Measurements from ENCODE around the gene LY86.

The LY86 gene

DNA sequence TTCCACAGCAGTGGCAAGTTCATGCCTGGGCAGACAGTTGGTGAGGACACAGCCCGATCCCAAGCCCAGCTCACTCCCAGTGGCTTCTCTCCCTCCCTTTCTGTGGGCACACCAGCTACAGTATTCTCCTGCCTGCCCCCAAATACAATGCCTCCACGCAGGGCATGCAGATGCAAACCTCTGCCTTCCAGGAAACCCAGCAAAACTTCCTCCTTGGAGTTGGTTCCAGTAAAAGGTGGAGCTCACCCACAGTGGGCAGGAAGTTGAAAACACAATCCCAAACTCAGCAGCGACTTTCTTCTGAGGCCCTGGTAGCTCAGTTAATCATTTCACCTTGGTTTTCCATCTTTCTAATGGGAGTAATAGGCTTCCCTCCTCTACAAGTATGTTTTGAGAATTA, 93.7 kb downstream of the LY86 start:
- DNase-seq (ENCODE audit: low read depth): no peak

DNA sequence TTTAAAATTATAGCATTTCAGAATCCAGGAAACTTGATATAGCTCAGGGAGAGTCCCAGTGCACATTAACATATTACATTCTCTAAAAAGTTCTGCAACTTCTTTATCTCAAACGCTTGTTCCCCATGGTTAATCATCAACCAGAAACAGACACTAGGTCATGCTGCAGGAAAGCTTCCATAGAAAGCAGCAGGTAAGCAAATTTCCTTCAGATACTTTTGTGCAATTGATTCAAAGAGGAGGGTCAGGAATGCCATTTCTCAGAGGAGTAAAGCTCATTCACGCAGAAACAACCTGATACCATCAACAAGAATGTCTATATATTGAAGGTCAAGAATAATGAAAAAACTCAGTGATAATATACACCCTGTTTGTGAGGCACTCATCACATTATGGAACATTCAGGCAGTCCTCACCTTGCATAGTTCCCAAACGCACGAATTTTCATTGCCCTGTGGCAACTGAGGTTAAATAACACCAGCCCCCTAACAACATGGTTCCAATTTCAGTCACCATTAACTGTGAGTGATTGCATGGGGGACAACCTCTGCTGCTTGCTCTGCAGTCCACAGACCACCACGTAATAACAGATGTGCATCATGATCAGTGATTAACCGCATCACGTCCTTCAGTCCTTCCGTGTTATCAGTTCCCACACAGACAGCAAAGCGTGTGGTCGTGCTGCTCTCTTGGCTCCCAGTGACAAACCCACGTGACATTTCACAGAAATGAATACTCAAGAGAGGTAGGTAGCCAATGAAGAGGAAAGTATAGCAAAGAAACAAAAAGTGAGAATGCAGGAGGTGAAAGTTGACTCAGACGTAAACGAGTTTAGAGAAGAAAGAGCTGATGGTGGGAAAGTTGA, 95.7 kb downstream of the LY86 start:
- DNase-seq (ENCODE audit: low read depth): no peak

DNA sequence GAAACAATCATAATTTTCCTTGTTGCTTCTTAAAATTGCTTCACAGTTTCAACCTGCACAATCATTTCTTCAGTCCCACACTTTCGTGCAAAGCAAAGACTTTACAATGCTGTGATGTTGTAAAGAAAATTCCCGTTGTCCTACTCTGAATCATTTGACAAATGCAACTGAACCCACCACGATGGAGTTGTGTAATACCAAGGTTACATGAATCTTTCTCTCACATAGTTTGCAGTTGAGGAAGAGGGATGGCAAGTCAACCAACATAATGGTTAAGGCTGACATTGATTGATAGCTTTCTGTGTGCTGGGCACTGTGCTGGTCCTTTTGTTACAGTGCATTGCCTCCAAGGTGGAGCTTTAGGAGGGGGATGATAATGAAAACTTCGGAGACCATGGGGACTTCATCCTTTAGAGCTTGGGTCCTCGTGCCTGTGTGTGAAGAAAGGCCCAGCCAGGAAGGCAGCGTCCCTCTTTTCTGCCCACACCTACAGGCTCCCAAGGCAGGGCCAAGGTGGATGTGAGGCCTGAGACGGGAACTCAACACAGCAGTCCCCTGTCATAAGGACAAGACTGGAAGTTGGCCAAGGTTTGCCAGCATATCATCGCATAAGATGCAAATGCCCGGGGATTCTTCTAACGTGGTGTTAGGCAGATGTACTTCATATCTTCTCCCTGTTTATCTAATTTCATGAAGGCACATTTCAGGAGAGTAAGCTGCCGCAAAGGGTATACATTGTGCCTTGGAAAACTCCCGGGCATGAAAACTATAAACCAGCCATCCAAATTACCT, 96.9 kb downstream of the LY86 start:
- DNase-seq (ENCODE audit: low read depth): no peak

DNA sequence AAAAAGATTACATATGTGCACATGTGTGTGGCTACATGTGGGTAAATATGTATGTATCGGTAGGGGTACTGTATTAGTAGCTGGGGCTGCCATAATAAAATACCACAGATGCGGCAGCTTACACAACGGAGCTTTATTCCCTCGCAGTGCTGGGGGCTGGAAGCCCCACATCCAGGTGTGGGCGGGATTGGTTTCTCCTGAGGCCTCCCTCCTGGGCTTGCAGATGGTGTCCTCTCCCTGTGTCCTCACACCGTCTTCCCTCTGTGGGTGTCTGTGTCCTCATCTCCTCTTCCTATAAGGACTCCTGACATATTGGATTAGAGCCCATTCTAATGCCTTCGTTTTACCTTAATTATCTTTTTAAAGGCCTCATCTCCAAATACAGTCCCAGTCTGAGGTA, 97.7 kb downstream of the LY86 start:
- no peak for DNase-seq (ENCODE audit: low read depth)

DNA sequence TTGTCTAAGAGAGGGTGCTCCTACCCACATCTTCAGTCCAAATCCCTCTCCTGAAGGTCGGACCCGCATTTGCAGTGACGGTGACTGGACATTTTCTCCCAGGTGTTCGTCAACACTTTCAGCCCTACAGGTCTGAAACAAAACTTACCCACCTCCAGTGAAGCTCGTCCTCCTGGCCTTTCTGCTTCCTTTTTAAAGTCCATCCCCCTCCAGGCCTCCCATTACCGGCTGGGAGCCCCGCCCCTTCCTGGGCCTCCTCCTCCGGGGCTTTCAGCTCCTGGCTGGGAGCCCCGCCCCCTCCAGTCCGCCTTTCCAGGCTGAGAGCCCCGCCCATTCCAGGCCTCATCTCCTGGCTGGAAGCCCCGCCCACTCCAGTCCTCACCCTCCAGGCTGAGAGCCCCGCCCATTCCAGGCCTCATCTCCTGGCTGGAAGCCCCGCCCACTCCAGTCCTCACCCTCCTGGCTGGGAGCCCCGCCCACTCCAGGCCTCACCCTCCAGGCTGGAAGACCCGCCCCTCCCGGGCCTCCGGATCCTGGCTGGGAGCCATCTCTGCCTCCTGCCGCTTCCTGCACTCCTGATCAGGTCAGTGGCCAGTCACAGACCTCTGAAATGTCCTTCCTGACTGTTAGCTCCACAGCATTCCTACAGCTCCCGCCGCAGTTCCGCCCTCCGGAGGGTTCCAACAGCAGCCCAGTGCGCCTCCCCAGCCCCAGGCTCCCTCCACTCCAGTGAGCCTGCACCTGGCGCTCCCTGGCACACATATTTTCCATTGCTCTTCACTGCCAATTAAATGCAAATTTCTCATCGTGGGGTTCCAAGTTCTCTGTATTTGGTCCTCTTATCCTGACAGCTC, 98.5 kb downstream of the LY86 start:
- no peak for DNase-seq (ENCODE audit: low read depth)

DNA sequence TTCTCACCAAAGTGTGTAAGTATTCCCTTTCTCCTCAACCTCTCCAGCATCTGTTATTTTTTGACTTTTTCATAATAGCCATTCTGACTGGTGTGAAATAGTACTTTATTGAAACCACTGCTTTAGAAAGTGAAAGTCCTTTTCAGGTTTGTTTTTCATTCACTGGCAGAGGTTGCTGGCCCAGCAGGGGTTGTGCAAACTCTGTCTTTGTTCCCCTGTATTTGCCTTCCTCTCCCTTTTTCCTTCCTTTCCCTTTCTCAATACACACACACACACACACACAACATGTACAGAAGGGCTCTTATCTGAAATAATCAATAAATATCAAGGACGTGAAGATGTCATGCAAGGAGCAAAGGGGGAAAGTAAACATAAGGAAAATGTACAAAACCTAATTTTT, 99.8 kb downstream of the LY86 start:
- no peak for DNase-seq (ENCODE audit: low read depth)

DNA sequence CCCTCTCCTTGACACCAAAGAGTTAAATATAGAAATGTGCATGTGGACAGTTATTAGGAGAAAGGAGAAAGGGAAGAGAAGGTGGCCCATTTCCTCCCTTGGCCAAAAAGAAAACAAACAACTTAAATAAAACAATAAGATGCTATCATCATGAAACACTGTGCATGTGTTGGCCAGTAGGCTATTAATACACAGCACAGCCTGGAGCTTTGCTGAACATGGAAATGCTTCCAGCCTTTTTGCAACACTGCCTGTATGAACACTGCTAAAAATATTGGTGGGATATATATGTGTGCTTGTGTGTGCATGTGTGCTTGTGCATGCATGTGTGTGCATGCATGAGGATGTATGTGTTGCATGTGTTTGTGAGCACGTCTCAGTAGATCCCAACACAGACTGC, 100.4 kb downstream of the LY86 start:
- DNase-seq (ENCODE audit: low read depth): no peak

DNA sequence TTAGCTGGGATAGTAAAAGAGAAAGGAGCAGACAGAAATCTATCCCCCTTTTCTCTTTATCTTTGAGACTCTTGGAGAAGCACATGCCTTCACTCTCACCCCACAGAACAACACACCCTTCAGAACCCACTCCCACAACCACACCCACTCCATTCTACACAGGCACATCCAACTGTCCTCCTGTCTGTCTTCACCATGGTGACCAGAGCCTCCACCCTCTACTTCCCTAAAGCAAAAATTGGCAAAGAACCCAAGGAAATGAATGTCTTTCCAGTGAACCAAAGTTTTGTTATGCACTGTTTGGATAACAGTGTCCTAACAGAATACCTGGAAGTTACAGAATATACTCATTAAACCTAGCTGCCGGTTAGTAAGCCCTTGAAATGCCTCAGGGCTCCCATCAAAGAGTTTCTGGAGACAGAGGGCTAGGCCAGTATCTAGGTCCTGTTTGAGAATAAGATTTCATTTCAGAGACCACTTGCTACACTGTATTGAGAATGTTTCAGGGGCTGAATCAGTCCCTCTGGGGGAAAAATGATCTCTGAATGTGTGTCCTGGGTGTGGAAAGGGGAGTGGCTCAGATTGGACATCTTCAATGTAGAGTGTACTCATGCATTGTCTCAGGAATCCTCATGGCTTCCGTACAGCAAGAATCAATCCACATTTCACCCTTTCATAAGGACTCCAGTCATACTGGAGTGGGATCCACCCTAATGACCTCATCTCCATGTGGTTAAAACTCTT, 101.1 kb downstream of the LY86 start:
- DNase-seq (ENCODE audit: low read depth): no peak

DNA sequence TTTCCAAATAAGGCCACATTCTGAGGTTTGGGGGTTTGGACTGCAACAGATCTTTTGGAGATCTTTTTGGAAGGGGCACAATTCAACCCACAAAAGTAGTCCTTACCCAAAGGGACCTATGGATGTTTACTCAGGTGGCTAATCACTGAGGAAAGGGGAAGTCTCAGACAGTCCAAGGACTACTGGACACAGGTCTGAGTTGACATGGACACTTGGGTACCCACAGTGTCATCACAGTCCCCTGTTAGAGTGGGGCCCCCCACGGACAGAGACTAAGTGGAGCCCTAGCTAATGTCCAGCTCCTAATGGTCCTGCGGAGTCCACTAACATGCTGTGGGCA, 101.6 kb downstream of the LY86 start:
- DNase-seq (ENCODE audit: low read depth): no peak

DNA sequence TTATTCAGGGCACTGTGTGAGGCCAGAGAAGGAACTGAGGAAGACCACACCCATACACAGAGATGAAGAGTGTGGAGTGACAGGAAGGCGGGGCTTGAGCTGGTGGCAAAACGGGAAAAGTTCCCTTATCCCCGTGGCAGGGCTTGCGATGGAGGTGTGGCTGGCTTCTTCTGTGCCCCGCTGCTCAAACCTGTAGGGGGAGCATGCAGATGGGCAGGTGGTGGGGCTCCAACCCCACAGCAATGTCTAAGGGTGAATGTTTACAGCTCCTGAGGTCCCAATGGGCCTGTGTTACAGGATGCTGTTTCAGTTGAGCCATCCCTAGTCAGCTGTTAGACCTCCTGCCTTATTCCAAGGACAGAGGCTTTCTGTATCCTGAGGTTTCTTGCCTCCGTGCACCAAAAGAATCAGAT, 105.9 kb downstream of the LY86 start:
- DNase-seq (ENCODE audit: low read depth): no peak

DNA sequence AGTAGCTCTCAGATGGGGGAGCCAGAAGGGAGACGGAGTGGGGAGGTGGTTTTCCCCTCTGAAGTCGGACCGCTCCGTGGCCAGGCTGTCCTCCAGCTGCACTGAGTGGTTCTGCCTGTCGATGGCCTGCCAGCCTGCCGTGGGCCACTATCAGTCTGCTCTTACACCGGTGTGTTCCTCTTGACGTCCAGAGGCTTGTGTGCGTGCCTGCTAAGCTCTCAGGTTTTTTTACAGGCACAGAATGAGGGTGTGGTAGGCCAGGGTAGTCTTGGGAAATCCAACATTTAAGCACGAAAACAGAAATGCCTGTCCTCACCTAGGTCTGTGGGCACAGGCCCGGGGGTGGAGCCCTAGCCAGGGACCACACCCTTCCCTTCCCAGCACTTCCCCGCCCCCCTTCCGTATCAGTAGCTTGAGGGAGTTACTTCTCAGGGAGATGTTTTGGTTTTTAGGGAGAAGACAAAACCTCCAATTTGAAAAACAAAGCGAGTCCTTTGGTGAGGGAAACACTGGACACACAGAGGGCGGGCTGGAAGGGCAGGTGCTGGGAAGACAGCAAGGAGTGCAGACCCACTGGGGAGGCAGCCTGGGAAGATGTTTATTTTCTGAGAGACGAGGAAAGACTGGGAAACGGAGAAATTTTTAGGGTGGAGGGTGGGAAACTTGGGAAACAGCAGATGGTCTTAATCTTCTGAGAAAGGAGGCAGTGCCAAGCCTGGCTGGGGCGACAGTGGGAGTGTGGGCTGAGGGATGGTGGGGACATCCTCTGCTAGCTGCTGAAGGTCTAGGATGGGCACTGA, 106.5 kb downstream of the LY86 start:
- DNase-seq (ENCODE audit: low read depth): no peak

DNA sequence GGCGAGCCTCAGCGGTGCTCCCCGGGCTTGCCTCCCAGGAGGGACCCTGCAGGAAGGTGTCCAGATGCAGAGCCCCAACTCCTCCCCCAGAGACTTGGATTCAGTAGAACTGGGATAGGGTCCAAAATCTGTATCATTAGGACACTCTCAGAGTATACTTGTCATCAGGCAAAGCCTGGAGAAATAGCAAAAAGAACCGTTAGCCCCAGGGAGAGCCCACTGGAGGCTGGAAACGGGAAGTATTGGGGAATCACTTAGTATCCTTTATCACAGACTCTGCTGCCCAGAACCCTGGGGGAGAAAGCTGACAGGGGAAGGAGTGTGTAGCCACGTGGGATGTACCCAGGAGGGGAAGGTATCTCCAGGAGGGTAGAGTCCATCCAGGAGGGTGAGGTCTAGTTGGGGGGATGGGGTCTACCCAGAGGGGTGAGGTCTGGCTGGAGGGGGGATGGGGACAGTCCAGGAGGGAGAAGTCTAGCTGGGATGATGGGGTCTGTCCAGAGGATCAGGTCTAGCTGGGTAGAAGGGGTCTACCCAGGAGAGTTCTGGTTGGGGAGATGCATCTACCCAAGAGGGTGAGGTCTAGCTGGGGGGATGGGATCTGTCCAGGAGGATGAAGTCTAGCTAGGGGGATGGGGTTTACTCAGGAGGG, 107.2 kb downstream of the LY86 start:
- no peak for DNase-seq (ENCODE audit: low read depth)

DNA sequence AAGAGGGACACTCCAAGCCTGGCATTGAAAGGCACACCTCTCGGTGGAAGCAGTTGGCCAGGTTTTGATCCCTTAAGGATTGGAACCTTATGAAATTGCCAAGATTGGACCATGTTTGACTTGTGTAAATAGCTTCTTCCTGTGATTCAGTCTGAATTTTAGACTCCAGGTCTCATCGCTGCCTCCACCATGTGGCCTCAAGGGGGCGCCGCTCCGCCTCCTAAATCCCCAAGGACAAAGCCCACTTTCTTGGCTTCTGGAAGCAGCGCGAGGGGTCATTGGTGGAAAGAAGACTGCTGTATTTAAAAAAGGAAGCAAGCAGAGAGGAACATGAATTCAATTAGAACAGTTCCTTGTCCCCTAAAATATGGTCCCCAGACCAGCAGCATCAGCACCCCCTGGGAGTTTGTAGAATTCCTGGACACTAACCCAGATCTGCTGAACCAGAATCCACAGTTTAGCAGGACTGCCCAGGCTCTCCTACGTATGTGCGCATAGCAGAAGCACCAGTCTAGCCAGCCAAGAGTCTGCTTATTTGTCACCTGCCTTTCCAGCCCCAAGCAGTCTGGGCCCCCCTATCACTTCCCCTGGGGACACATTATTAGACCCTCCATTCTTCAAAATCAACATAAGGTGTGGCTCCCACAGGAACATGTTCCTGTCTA, 108.5 kb downstream of the LY86 start:
- no peak for DNase-seq (ENCODE audit: low read depth)

DNA sequence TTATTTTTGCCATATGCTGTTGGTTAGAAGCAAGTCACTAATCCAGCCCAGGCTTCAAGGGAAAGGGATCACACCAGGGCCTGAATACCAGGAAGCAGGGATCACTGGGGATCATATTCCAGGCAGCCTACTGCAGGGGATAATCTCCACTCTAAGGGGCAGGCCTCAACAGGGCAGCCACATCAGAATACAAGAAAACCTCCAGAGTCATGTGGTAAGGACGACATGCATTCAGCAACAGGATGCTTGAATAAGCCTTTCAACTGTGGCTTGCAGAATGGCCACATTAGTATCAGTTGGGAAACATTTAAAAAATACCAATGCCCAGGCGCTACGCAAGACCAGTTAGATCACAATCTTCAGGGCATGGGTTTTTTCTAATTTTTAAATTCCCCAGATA, 109.1 kb downstream of the LY86 start:
- DNase-seq (ENCODE audit: low read depth): no peak

DNA sequence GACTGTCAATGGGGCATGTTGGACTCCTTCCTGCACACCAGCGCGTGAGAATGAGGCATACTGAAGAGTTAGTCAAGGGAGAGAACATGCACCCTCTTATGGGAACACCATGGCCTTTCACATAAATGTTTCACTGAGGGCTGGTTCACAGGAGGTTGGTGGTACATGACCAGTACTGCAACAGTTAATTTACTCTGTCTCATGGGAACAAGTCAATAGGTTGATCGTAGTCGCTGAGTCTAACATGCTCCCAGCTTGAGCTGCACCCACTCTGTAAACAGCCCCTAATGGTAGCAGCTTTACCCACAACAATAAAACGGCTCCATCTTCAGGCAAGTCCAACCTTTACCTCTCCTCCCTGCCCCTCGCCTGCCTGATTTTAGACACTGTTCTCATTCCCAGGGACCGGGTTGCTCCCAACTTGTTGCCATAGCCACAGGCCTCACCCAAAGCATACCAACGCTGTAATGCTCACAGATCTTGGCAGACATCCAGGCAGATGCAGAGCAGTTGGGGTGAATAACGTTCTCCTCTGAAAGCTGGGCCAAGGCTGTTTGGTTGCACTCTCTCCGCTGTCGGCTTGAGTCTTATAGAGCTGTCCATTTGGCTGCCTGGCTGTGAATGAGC, 111.3 kb downstream of the LY86 start:
- DNase-seq (ENCODE audit: low read depth): no peak

DNA sequence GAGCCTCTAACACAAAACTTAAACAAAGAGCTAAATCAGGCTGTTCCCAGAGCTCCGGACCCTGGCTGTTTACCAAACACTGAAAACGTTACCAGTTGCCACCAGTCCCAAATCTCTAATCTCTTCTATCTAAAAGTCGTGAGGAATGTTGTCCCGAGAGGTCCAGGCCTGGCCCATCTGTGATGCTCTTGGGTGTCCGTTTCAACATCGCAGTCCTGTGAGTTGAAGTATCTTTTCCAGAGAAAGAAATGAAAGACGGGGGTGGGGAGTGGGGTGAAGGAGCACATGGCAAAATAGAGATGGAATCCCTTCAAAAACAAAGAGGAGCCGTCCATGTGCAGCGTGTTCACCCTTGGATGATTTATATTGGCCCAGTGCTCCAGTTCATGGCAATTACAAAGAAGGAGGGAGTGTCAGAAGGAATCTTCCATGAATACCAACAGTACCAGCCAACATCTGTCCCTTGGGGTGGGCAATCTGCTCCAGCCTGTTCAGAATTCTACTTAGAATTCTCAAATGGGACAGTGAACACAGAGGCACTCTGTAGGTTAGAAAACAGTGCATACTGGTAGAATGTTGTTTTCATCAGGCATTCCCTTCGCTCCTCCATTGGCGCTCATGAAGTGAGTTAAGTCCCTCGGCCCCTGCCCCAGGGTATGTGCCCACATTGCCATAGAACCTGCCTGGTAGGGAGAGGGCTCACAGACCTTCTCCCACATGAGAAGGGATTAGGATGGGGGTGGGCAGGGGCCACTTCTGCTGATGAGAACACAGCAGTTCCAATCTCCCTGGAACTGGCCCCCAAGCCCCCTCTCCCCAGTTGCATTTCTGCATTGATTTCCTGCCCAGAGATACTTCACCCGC, 112.1 kb downstream of the LY86 start:
- no peak for DNase-seq (ENCODE audit: low read depth)

DNA sequence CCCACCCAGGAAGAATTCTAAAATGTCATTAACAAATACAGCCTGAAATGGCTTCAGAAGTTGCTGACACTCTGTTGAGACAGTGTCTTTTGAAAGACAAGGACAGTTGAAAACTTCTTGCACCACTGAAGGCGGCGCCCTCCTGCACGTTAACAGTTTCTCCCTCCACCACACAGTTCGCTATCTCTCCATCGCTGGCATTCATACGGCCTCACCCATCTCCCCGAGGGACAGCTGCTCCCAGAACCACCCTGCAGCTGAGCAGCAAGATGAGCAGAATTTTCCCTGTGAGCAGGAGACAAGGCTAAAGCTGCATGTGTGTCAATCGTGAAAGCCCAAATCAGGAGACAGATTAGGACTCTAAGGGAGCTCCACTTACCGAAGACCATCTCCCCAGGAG, 113.3 kb downstream of the LY86 start:
- DNase-seq (ENCODE audit: low read depth): no peak

DNA sequence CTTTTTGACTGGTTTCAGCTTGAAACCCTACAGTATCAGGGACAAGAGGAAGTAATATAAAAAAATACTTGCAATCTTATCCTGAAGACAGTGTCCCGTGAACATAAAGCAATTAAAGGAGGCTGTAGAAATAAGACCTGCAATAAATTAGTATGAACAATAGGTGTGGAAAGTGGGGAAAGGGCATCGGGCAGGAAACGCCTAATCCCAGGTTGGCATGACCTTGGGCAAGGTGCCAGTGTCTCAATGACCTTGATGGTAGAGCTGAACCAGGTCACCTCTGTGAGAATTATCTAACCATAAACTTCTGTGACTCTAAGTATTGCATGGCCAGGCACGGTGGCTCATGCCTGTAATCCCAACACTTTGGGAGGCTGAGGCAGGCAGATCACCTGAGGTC, 115.2 kb downstream of the LY86 start:
- DNase-seq (ENCODE audit: low read depth): no peak
